ENCODE measurements around the gene SCNN1G.

The SCNN1G gene

GRCh38 chr16:23149267-23149992, 33.1 kb upstream of the SCNN1G start, which contains the start of gene USP31:
Gene USP31, minus strand, starts transcription at chr16:23149452. Its CDS starts 182 bp downstream, at chr16:23149270.
- DNase-seq, result peak; percentile 98
- in situ Hi-C loops (cut with HindIII; ENCODE audit: low pct_ligation_motif_present, low pct_unique_long_range_greater_than_20kb, low sequenced_read_pairs), result no loop called here

DNA sequence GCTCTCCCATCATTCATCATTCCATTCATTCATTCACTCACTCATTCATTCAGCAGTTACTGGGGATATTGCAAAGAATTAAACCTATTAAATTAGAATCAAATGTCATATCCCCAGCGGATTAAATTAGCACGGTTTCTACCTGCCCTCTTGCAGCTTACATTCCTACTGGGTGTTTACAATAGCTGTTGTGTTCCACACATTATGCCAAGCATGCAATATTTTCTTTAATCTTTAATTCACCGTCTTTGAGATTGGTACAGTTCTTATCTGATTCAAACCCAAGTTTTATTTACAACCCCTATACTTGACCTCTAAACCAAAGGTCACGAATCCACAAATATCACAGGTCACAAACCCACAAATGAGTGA, 32.6 kb upstream of the SCNN1G start:
- no peak for DNase-seq
- in situ Hi-C loops (cut with HindIII; ENCODE audit: low pct_ligation_motif_present, low pct_unique_long_range_greater_than_20kb, low sequenced_read_pairs), result no loop called here

DNA sequence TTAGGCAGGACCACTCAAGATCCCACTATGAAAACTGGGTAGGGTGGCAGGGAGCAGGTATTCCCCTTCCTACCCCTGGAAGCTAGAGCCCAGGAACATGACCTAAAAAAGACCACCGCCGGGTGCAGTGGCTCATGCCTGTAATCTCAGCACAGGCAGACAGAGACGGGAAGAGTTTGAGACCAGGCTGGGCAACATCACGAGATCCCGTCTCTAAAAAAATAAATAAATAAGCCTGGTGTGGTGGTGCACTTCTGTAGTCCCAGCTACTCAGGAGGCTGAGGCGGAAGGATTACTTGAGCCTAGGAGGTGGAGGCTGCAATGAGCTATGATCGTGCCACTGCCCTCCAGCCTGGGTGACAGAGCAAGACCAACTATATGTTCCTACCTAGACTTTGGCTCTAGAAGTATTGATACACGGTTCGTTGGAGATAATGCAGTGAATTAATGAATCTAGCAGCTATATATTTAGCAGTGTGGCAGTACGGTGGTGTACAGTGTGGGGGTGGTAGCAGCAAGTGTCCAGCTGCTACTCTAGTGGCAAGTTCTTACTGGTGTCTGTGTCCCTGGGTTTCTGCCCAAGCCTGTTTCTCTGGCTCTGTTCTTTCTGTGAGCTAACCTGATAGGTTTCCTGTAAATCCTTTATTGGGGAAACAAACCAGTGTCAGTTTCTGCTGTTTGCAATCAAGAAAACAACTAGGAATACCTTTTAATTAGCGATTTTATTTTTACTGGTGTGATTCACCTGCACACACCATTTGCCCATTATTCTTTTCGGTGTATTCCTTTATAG, 30.0 kb upstream of the SCNN1G start:
- DNase-seq, result no peak
- in situ Hi-C loops (cut with HindIII; ENCODE audit: low pct_ligation_motif_present, low pct_unique_long_range_greater_than_20kb, low sequenced_read_pairs), result no loop called here

GRCh38 chr16:23155445-23156049, 27.0 kb upstream of the SCNN1G start:
- peak; percentile 36 for DNase-seq
- in situ Hi-C loops (cut with HindIII; ENCODE audit: low pct_ligation_motif_present, low pct_unique_long_range_greater_than_20kb, low sequenced_read_pairs), result no loop called here

GRCh38 chr16:23156110-23156509, 26.4 kb upstream of the SCNN1G start:
- in situ Hi-C loops (cut with HindIII; ENCODE audit: low pct_ligation_motif_present, low pct_unique_long_range_greater_than_20kb, low sequenced_read_pairs), result no loop called here
- no peak for DNase-seq

DNA sequence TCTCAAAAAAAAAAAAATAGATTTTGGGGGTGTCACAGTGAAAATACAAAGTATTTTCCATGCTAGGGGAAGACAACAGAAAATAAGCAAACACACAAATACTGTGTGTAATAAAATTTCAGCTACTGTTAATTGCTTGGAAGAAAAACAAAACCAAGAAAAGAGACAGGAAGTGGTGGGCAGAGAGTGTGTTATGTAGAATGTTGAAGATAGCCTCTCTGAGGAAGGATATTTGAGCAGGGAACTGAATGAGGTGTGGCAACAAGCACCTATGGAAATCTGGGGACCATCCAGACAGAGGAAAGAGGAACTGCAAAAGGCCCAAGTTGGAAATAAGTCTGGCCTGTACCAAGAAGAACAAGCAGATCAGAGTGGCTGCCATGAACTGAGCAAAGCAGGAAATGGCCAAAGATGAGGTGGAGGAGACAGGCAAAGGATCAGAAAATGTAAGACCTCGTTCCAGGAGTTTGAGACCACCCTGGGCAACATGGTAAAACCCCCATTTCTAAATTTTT, 25.5 kb upstream of the SCNN1G start:
- in situ Hi-C loops (cut with HindIII; ENCODE audit: low pct_ligation_motif_present, low pct_unique_long_range_greater_than_20kb, low sequenced_read_pairs), result no loop called here
- DNase-seq, result no peak

DNA sequence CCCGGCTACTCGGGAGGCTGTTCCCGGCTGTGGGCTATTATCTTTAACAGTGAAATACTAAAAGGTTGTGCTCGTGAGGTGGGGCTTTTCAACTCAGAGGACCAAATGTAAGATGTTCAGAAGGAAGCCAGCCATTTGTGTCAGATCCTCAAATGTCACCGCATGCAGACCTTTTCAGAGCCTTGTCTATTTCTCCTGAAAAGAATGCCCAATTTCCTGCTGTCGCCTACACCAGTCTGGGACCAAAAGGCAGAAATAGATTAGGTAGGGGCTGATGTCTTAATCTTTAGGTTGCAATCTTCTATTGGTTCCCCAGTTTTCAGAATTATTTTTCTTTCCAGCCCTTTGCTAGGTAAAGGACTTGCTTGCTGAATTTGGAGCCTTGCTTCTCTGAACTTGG, 24.4 kb upstream of the SCNN1G start:
- in situ Hi-C loops (cut with HindIII; ENCODE audit: low pct_ligation_motif_present, low pct_unique_long_range_greater_than_20kb, low sequenced_read_pairs), result no loop called here
- no peak for DNase-seq

GRCh38 chr16:23160082-23160481, 22.5 kb upstream of the SCNN1G start:
- in situ Hi-C loops (cut with HindIII; ENCODE audit: low pct_ligation_motif_present, low pct_unique_long_range_greater_than_20kb, low sequenced_read_pairs), result no loop called here
- no peak for DNase-seq

GRCh38 chr16:23160574-23160973, 22.0 kb upstream of the SCNN1G start:
- DNase-seq, result no peak
- in situ Hi-C loops (cut with HindIII; ENCODE audit: low pct_ligation_motif_present, low pct_unique_long_range_greater_than_20kb, low sequenced_read_pairs), result no loop called here

DNA sequence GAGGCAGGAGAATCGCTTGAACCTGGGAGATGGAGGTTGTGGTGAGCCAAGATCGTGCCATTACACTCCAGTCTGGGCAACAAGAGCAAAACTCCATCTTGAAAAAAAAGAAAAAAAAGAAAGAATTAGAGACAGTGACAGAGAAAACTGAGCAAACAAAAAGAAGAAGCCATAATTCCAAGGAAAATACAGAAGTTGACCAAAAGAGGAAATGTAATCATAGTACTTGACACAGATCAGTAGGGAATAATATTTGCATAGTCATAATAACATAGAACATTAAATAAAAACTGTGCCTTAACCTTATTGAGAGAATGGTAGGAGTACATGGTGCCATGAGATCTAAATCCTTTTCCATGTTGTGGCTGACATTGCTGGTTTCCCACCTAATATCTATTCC, 18.6 kb upstream of the SCNN1G start:
- no peak for DNase-seq
- in situ Hi-C loops (cut with HindIII; ENCODE audit: low pct_ligation_motif_present, low pct_unique_long_range_greater_than_20kb, low sequenced_read_pairs), result no loop called here

DNA sequence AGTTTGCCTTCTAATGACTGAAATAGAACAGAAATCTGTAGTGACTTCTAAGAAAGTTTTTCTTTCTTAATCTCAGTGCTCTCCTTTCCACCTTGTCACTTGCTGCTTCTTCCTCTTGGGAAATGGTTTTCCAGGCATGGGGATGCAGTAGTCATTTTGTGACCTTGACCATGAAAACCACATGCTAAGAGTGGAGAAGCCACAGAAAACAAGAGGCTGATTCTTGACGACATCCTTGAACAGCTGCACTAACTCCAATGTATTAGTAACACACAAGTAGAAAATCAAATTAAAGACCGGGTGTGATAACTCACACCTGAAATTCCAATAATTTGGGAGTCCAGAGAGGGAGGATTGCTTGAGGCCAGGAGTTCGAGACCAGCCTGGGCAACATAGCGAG, 17.8 kb upstream of the SCNN1G start:
- no peak for DNase-seq
- in situ Hi-C loops (cut with HindIII; ENCODE audit: low pct_ligation_motif_present, low pct_unique_long_range_greater_than_20kb, low sequenced_read_pairs), result no loop called here

DNA sequence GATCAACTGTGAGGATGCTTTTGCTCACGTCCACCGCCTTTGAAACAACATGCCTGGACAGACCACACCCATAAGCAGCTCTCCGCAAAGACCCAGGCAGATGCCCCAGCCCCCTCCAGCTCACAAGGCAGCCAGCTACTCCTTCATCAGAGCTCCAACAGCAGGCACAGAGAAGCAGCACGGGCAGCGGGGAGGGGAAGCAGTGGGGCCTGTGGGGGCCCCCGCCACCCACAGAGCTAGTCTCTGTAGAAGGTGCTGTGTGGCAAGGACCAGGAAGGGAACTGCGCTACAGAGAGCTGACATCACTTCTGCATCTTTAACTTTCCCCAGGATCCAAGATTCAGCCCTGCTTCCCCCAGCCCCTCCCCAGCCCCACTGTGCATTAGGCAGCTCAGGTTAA, 10.0 kb upstream of the SCNN1G start:
- in situ Hi-C loops (cut with HindIII; ENCODE audit: low pct_ligation_motif_present, low pct_unique_long_range_greater_than_20kb, low sequenced_read_pairs), result no loop called here

GRCh38 chr16:23172994-23173393, 9.6 kb upstream of the SCNN1G start:
- DNase-seq, result no peak
- in situ Hi-C loops (cut with HindIII; ENCODE audit: low pct_ligation_motif_present, low pct_unique_long_range_greater_than_20kb, low sequenced_read_pairs), result no loop called here

More for the DNA sequence above, 10.0 kb upstream of the SCNN1G start:
- DNase-seq, result no peak

DNA sequence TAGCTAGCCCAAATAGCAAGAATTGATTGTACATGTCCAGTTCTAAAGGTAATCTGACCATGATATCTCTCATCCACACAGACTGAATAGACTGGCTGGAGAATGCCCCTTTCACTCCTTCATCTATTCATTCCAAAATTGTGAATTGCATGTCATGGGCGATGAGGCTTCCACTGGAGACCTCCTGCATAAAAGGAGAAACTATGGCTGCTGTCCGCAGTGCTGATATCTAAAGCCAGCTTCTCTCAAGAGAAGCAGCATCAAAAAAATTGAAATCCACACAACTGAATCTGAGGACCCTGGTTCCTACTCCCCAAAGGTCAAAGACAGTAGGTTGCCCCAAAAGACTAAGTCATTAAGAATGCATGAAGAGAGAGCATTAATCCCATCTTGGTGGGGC, 7.9 kb upstream of the SCNN1G start:
- peak; percentile 17 for DNase-seq

DNA sequence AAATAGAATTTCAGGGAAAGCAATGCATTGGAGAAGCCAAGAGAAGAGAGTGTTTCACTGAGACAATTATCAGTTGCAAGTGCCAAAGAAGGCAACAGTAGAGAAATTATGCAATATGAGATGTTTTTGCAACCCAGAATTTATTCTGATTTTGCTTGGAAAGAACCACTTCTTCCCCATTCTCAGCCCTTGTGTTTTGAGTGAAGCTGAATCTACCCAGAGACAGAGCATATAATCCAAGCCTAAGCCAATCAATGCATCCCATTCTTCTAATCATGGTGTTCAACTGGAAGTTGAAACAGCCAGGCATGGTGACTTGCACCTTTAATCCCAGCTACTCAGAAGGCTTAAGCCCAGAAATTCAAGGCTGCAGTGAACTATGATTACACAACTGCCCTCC, 6.9 kb upstream of the SCNN1G start:
- in situ Hi-C loops (cut with HindIII; ENCODE audit: low pct_ligation_motif_present, low pct_unique_long_range_greater_than_20kb, low sequenced_read_pairs), result loop anchor here (25.0 kb wide), 1 partner anchor 262 kb away; no protein-coding TSS in a partner anchor
- no peak for DNase-seq

More for the DNA sequence above, 7.9 kb upstream of the SCNN1G start:
- in situ Hi-C loops (cut with HindIII; ENCODE audit: low pct_ligation_motif_present, low pct_unique_long_range_greater_than_20kb, low sequenced_read_pairs), result loop anchor here (25.0 kb wide), 1 partner anchor 263 kb away; no protein-coding TSS in a partner anchor

- DNase-seq, result no peak
- in situ Hi-C loops (cut with HindIII; ENCODE audit: low pct_ligation_motif_present, low pct_unique_long_range_greater_than_20kb, low sequenced_read_pairs), result loop anchor here (25.0 kb wide), 1 partner anchor 256 kb away; no protein-coding TSS in a partner anchor
Measured at GRCh38 chr16:23181506-23181905, 1.0 kb upstream of the SCNN1G start.

GRCh38 chr16:23182206-23182678, 303 bp upstream of the SCNN1G start:
- peak; percentile 79 for DNase-seq
- in situ Hi-C loops (cut with HindIII; ENCODE audit: low pct_ligation_motif_present, low pct_unique_long_range_greater_than_20kb, low sequenced_read_pairs), result loop anchor here (25.0 kb wide), 1 partner anchor 255 kb away; no protein-coding TSS in a partner anchor

DNA sequence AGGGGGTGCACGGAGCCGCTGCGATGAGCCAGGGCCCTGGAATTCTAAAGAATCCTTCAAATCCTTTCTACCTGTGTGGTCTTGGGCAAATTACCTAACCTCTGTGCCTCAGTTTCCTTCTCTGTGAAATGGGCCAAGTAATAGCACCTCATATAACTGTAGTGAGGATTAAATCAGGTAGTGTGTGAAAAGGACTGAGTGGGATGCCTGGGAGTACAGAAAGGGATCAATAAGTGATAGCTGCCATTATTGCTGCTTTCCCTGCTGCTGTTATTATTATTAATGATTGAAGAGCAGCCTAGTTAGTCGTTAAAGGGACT, 958 bp downstream of the SCNN1G start:
- DNase-seq, result no peak
- in situ Hi-C loops (cut with HindIII; ENCODE audit: low pct_ligation_motif_present, low pct_unique_long_range_greater_than_20kb, low sequenced_read_pairs), result loop anchor here (25.0 kb wide), 1 partner anchor 254 kb away; no protein-coding TSS in a partner anchor

GRCh38 chr16:23185656-23186055, 3.1 kb downstream of the SCNN1G start:
- in situ Hi-C loops (cut with HindIII; ENCODE audit: low pct_ligation_motif_present, low pct_unique_long_range_greater_than_20kb, low sequenced_read_pairs), result loop anchor here (25.0 kb wide), 1 partner anchor 252 kb away; no protein-coding TSS in a partner anchor
- no peak for DNase-seq
